GM21390 (cell line): Measurements from ENCODE around the gene NFE2L2.
"Not testable (repeated sequence)": the region's sequence is repeated elsewhere in the genome, so short reads cannot be mapped to it uniquely, and the experiment has no call there.

Experiments used
- ATAC-seq: cut with Tn5 transposase; IDR thresholded peaks from one replicate; pipeline ENCODE4 v1.9.1; 2021; ENCODE audit not compliant: unreplicated experiment

NFE2L2 gene

GRCh38 chr2:177258059-177258458, 6.5 kb downstream of the NFE2L2 start:
- ATAC-seq = no peak

- ATAC-seq = no peak
These were observed 7.1 kb downstream of the NFE2L2 start for GRCh38 chr2:177257471-177257870.

GRCh38 chr2:177256695-177257094, 7.8 kb downstream of the NFE2L2 start:
- ATAC-seq = no peak

GRCh38 chr2:177256026-177256425, 8.5 kb downstream of the NFE2L2 start:
- ATAC-seq = no peak

- ATAC-seq = no peak
These were observed 9.3 kb downstream of the NFE2L2 start for GRCh38 chr2:177255227-177255601.

- no peak for ATAC-seq
These were observed 9.9 kb downstream of the NFE2L2 start for GRCh38 chr2:177254433-177255226.

- ATAC-seq = no peak
These were observed 10.8 kb downstream of the NFE2L2 start for GRCh38 chr2:177253704-177254103.

GRCh38 chr2:177252808-177253531, 11.6 kb downstream of the NFE2L2 start:
- no peak for ATAC-seq

- no peak for ATAC-seq
These were observed 13.4 kb downstream of the NFE2L2 start for GRCh38 chr2:177251165-177251542.

- ATAC-seq = no peak
These were observed 14.1 kb downstream of the NFE2L2 start for GRCh38 chr2:177250461-177250860.

- no peak for ATAC-seq
These were observed 15.5 kb downstream of the NFE2L2 start for GRCh38 chr2:177249038-177249437.

GRCh38 chr2:177247693-177248262, 16.7 kb downstream of the NFE2L2 start:
- no peak for ATAC-seq

- ATAC-seq = not testable (repeated sequence)
These were observed 17.9 kb downstream of the NFE2L2 start for GRCh38 chr2:177246523-177247030.

GRCh38 chr2:177246000-177246399, 18.5 kb downstream of the NFE2L2 start:
- no peak for ATAC-seq

GRCh38 chr2:177245010-177245422, 19.5 kb downstream of the NFE2L2 start:
- no peak for ATAC-seq

GRCh38 chr2:177244244-177244771, 20.2 kb downstream of the NFE2L2 start:
- ATAC-seq = no peak

- no peak for ATAC-seq
These were observed 21.1 kb downstream of the NFE2L2 start for GRCh38 chr2:177243476-177243875.

GRCh38 chr2:177243073-177243472, 21.5 kb downstream of the NFE2L2 start:
- ATAC-seq = no peak

- ATAC-seq = no peak
These were observed 22.2 kb downstream of the NFE2L2 start for GRCh38 chr2:177242121-177242987.

GRCh38 chr2:177241711-177242120, 22.8 kb downstream of the NFE2L2 start:
- ATAC-seq = no peak
